Endothelial cell of hepatic sinusoid (primary cell): ENCODE data around the gene TBC1D5.
"Not testable (repeated sequence)": the region's sequence is repeated elsewhere in the genome, so short reads cannot be mapped to it uniquely, and the experiment has no call there.

ENCODE experiments used
- in situ Hi-C: cut with HindIII; loops from 2 replicates; pipeline ENCODE4 v1.10.0; 2017; ENCODE audit warnings: low sequenced_read_pairs

TBC1D5 gene

DNA sequence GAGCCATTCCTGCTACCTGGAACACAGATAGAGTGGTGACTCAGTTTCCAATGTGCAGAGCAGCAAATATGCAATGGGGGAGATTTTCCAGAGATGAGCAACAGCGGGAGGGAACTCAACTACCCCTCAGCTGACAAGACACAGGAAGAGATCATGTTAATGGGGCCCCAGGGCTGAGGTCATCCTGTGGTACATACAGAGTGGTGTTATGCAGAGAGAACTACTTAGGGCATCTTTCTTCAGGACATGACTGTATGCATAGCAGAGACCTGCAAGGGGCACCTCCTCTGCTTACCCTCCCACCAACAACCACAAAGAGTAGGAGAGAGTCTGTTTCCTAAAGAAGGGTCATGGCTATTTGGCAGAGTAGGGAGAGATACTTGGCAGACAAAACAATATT lies 6.8 kb upstream of the TBC1D5 start:
- in situ Hi-C loops, result no loop called here

- in situ Hi-C loops, result no loop called here
Observed at GRCh38 chr3:17747890-17748247, 5.4 kb upstream of the TBC1D5 start.

DNA sequence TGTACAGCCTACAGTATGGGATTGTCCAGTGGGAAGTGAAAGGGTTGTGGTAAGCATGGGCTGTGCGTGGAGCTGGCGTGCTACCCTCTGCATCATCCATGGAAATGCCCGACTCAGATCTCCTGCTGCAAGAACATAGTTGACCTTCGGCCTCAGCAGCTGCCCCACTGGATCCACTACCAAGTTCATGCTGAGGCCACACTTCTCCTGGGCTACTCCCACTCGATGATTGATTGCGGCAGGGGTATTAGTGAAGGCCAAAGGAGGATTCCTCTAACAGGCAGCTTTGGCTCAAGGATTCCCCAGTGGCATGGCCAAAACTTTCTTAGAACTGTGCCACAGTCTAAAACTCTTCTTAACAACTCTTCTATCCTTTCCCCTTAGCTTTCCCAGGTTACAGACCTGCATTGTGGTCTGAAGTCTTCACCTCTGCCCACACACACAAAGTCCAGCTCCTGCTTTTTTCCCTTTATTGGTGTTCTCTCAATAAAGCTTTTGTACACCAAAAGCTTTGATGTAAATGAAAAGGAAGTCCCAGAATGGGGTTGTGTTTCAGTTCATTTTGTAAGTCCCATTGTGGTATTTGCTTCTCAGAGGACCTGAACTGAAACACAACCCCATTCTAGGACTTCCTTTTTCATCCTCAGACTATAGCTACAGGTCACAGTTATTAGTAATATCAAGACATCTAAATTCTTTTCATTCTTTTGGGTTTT lies 4.9 kb upstream of the TBC1D5 start:
- in situ Hi-C loops, result no loop called here

GRCh38 chr3:17745894-17746293 lies 3.5 kb upstream of the TBC1D5 start:
- in situ Hi-C loops, result no loop called here

- in situ Hi-C loops, result no loop called here
Observed at GRCh38 chr3:17745301-17745700, 2.9 kb upstream of the TBC1D5 start.

DNA sequence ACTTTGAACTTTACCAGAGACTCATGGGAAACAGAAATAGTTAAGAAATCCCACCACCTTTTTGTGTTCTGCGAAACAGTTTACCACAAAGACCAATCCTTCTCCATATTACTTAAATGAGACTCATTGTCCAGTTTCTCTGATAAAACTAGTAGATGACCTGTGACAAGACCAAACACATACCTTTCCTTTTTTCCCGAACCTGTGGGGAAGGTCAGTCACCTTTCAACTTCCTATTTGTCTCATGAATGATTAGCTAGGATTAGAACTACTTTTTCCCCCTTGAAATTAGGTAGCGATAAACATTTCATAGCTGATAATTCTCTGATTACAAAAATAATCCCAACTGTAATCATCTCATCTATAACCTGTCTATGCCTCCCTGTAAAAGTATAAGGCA lies 2.3 kb upstream of the TBC1D5 start:
- in situ Hi-C loops, result no loop called here

GRCh38 chr3:17743658-17743995 lies 1.2 kb upstream of the TBC1D5 start:
- in situ Hi-C loops, result no loop called here

DNA sequence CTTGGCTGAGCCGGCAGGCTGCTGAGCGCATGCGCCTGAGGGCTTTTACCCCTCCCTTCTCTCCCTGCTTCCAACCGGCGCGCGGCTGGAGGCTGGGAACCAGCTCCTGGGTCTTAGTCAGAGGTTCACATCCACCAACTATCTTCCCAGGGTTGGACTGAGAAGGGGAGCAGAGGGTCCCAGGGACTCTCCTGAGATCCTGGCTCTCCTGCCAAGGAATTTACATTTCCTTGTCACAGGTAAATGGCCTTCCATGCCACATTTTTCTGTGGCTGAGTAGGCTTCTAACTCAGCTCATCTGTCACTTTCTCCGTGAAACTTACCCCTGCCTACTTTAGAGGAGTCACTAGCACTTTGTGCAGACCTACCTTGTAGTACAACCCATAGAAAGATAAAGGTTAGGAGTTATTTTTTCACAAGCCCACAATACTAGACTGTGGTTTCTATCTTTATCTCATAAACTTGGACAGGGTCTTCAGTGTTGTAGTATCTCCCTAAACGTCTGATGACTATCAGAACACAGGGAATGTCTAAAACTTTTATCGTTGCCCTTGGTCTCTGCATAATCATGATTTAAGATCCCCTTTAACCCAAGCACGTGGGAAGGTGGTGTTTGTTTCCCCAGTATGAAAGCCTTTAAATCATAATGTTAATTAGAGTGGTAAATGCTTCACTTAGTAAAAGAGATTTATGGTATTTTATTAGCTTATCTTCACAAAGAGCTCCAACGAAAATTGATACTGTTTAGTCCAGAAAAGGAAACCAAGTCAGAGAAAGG lies 638 bp upstream of the TBC1D5 start:
- in situ Hi-C loops, result no loop called here

- in situ Hi-C loops, result no loop called here
Observed at GRCh38 chr3:17741621-17742101, 770 bp downstream of the TBC1D5 start.

DNA sequence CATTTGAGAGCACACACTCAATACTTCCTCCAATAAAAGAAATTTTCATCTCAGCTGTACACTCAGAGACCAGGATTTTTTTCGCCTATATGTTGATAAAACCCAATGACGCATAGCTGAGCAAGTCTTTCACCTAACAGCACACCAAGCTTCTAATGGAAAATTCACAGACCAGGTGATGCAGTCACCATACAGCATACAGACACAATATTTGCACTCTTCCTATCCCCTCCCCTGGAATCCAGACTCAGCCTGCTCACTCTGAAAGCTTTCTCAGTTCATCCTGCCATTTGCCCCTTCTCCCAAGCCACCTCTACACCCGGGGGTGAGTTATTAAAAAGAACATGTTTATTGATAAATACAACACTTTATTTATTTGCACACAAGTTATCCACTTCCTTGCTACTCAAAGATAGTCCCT lies 1.7 kb downstream of the TBC1D5 start:
- in situ Hi-C loops, result no loop called here

- in situ Hi-C loops, result no loop called here
Observed at GRCh38 chr3:17738921-17739320, 3.5 kb downstream of the TBC1D5 start.

DNA sequence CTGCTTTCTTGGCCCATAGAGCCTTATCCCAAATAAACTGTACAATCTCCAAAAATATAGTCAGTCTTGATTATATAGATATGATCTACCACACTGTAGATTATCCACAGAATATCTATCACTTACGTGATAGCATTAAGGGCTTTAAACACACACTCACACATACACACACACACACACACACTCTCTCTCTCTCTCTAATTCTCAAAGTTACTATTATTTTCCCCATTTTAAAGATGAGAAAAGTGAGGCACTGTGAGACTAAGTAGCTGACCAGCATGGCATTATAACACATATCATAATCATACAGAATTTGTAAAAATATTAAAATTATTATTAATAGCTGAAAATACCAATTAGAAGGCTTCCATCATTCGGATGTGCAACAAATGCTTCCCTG lies 4.2 kb downstream of the TBC1D5 start:
- in situ Hi-C loops, result no loop called here

DNA sequence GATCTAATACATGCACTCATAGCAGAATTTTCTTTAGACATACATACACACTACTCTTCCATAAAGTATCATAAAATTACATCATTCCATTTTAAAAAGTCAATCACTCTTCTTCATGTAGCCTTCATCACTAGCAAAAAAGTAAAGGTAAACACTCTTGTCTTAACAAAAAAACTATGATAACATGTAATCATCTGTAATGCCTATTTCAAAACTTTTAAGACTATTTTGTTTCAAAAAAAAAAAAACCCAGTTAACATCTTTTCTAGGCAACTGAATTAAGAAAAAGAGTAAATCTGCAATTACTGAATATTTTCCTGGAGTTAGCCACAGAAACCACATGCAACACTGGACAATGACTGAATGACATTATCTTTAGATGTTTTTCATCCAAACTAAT lies 4.8 kb downstream of the TBC1D5 start:
- in situ Hi-C loops, result no loop called here

GRCh38 chr3:17735362-17735761 lies 7.1 kb downstream of the TBC1D5 start:
- in situ Hi-C loops, result not testable (repeated sequence)

DNA sequence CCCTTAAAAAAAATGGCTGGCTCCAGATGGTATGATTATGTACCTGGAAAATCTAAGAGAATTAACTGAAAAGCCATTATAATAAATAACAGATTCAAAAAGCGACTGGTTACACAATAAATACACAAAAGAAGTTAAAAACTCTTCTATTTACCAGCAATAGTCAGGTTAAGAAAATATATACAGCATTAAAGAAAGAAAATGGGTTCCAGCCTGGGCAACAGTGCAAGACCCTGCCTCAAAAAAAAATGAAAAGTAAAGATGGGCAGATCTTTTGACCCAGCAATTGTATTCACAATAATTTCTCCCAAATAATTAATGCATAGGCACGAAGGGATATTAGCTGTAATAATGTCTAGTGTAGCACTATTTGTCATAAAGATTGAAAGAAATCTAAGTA lies 8.7 kb downstream of the TBC1D5 start:
- in situ Hi-C loops, result no loop called here

GRCh38 chr3:17733215-17733614 lies 9.2 kb downstream of the TBC1D5 start:
- in situ Hi-C loops, result no loop called here

DNA sequence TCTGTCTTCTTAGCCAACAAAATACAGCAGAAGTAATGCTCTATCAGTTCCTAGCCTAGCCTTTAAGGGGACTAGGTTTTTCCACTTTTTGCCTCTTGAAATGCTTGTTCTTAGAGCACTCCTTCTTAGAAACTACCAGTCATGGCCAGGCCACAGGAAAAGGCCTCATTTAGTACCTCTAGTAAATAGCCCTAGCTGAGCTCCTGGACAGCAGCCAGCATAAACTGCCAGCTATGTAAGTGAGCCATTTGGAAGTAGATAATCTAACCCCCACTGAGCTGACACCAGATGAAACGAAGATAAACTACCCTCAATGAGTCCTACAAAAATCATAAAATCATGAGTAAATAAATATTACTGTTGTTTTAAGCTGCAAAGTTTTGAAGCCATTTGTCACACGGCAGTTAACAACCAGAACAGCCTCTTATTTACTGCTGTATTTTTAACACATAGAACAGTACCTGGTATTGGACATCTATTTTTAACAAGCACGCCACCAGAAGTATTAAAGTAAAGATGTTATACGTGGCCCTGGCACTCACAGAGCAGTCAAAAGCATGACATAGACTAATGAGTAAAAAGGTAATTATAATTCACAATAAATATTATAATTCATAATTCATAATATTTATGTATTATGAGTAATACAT lies 12.0 kb downstream of the TBC1D5 start:
- in situ Hi-C loops, result no loop called here

- in situ Hi-C loops, result no loop called here
Observed at GRCh38 chr3:17726313-17726712, 16.1 kb downstream of the TBC1D5 start.

- in situ Hi-C loops, result not testable (repeated sequence)
Observed at GRCh38 chr3:17725844-17726243, 16.6 kb downstream of the TBC1D5 start.

DNA sequence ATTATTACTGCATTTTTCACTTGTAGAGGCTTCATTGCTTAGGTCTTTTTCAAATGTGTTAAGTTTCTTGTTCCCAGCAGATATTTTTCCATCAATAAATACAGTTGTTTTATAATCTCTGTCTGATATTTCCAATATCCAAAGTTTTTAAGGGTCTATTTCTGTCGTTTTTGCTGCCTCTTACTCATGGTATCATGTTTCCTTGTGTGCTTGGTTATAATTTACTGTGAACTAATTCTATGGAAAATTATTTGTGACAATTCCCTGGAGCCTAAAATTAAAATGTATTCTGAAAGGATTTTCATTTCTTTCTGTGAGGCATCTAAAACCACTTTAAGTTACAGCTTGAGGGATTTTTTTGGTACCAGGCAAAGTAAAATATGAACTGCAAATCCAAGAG lies 17.5 kb downstream of the TBC1D5 start:
- in situ Hi-C loops, result no loop called here

GRCh38 chr3:17724122-17724521 lies 18.3 kb downstream of the TBC1D5 start:
- in situ Hi-C loops, result no loop called here

DNA sequence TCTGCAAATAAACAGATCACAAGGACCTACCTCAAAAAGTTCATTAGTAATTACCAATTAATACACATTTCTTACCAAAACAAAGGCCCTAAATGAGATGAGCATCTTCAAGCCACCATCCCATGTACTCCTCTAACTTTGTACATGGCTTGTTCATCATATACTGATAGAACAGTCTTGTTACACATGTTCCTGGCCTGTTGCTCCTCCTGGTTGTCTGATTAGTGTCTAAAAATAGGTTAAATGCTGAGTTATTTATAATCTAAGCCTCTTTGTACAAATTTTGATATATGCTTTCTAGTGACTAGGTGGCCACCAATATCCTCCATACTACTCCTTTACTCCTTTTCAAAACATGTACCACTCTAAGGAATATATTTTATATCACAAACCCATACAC lies 25.0 kb downstream of the TBC1D5 start:
- in situ Hi-C loops, result no loop called here
